ENCODE measurements around the gene EIF2AK3. TPM values are rescaled to one million over a fixed set of nuclear protein-coding genes. Genes with fewer than 3 reads are reported as not detected.

Gene EIF2AK3
- total and polyA plus RNA-seq, 2 of the 8 experiments (the other 6 are each of a cell fraction or from before 2014, with no cell fraction given) = 5.8 to 22.8 TPM

- DNase-seq (ENCODE audit: low read depth in 1 of 2, low spot score in 2 of 2) (no peak), FAIRE-seq (no peak)
- Histone ChIP-seq H3K27me3 (replicated peaks in 1 of 4; ENCODE audit: control insufficient read depth in 3 of 4, extremely low read depth in 1 of 4, insufficient read depth in 3 of 4, low read length in 3 of 4) (no peaks in the 10 kb centered on the region), H2BK15ac (ENCODE audit: low read length) (no peak overlapping the region), H3K79me1 (ENCODE audit: low read depth, low read length) (no peaks in the 10 kb centered on the region), H2AFZ (ENCODE audit: low read length) (no peak overlapping the region), H2AK5ac (ENCODE audit: low read depth, low read length) (no peak overlapping the region), H3K4me1 (replicated peaks in 1 of 4; ENCODE audit: control insufficient read depth in 3 of 4, insufficient read depth in 4 of 4, low read length in 3 of 4) (no peaks in the 10 kb centered on the region), H3K4me2 (ENCODE audit: insufficient read depth in 1 of 2, low read depth in 2 of 2, low read length in 2 of 2) (no peak overlapping the region), H3K14ac (ENCODE audit: insufficient read length) (no peak overlapping the region), H3K9ac (replicated peaks in 1 of 4; ENCODE audit: extremely low read depth in 1 of 4, low read depth in 3 of 4, low read length in 3 of 4) (no peak overlapping the region), H3K9me3 (ENCODE audit: insufficient read depth in 2 of 2, low read depth in 1 of 2, low read length in 1 of 2) (no peaks in the 10 kb centered on the region), H3K23me2 (ENCODE audit: low read depth, low read length) (peaks cover 2% of the 10 kb centered on the region; the same call in 1 of the 2 replicates), H4K5ac (ENCODE audit: insufficient read length, low read depth, low read length) (no peak overlapping the region), H3K36me3 (ENCODE audit: control insufficient read depth in 2 of 4, insufficient read depth in 4 of 4, low read length in 3 of 4) (no peaks in the 10 kb centered on the region), H3K79me2 (ENCODE audit: control insufficient read depth in 1 of 2, insufficient read depth in 2 of 2, low read length in 2 of 2) (no peaks in the 10 kb centered on the region), H3K4ac (replicated peaks; ENCODE audit: insufficient read length, low read depth, low read length) (no peak overlapping the region), H3K23ac (ENCODE audit: insufficient read length) (no peak overlapping the region), H2BK20ac (ENCODE audit: low read length) (no peak overlapping the region), H2BK5ac (ENCODE audit: low read depth, low read length) (no peak overlapping the region), H3K4me3 (ENCODE audit: extremely low read depth in 1 of 4, insufficient read depth in 2 of 4, low read depth in 3 of 4, low read length in 4 of 4) (no peak overlapping the region), H3K18ac (ENCODE audit: extremely low read depth, low read length) (no peak overlapping the region), H3K56ac (replicated peaks; ENCODE audit: insufficient read length, low read depth, low read length) (no peak overlapping the region), H4K91ac (replicated peaks; ENCODE audit: insufficient read length, low read length) (no peak overlapping the region), H4K20me1 (replicated peaks in 1 of 2; ENCODE audit: control insufficient read depth in 1 of 2, insufficient read depth in 2 of 2, low read length in 2 of 2) (no peaks in the 10 kb centered on the region), H4K8ac (ENCODE audit: extremely low read depth, insufficient read depth, low read length) (no peak overlapping the region), H2BK12ac (ENCODE audit: low read depth, low read length) (no peak overlapping the region), H3K27ac (ENCODE audit: low read depth, low read length) (no peak overlapping the region), H2BK120ac (replicated peaks; ENCODE audit: low read depth, low read length) (no peak overlapping the region)
- ChIA-PET CTCF (ENCODE audit: partially characterized antibody) (interaction anchor here (1.6 to 3.0 kb wide), 2 partner anchors 18 to 20 kb away, joined by 6 to 12 read pairs; no protein-coding TSS in a partner anchor), POLR2A (ENCODE audit: partially characterized antibody) (interaction anchor here (1.3 kb wide), 1 partner anchor 24 kb away, joined by 5 read pairs; the partner anchor contains the start of gene EIF2AK3)
- no peak for TF ChIP-seq EGR1 (IDR thresholded peaks at IDR 0.05; ENCODE audit: borderline replicate concordance, low read depth, low read length)
- WGBS, 2 experiments (ENCODE audit: extremely low coverage in 1 of 2, insufficient coverage in 1 of 2, insufficient read length in 1 of 2, insufficient replicate concordance in 2 of 2, low coverage in 1 of 2, low lambda C conversion rate in 2 of 2, missing lambda C conversion rate in 1 of 2) = 100% methylated on average over 1 of the region's 1 CpG; no CpG with 5 or more reads in 1 of the 2 experiments
These were observed 24.4 kb upstream of the EIF2AK3 start for GRCh38 chr2:88651646-88652045.

Measured in H1 (cell line).